ENCODE measurements around the gene ST6GALNAC4.

ST6GALNAC4 gene

DNA sequence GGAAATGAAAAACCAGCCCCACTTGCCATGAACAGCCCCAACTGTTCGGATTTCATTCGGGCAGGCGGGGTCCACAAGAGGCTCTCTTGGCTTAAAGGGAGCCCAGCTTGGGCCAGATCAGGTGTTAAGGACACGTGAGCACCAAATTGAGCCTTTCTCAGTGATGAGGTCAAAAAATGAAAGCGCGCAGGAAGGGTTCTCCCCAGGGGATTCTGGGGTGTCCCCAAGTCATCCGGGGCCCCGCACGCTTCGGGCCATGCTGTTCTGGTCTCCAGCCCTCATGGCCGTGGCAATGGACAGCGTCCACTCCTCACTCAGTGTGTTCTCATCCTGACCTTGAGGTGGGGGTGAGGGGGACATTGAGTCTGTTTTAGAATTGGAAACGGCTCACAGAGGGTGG is 50.3 kb downstream of the ST6GALNAC4 start:
- no peak overlapping the region for H3K4me3 ChIP-seq
- no peak overlapping the region for H3K9ac ChIP-seq (ENCODE audit: insufficient read length)
- DNase-seq (ENCODE audit: low read depth, low spot score) = no peak
- H3K27ac ChIP-seq = no peak overlapping the region
- no peaks in the 10 kb centered on the region for H3K36me3 ChIP-seq (ENCODE audit: insufficient read depth, low read length)
- TF ChIP-seq POLR2AphosphoS5 (IDR thresholded peaks at IDR 0.05; ENCODE audit: borderline replicate concordance, low read depth, low read length) (no peak), FOXP2 (optimal IDR thresholded peaks at IDR 0.05; ENCODE audit: control extremely low read depth, extremely low read length, insufficient read depth) (no peak), EZH2 (IDR thresholded peaks at IDR 0.05) (no peak)
- no peaks in the 10 kb centered on the region for H3K9me3 ChIP-seq (ENCODE audit: low read depth, low read length)

DNA sequence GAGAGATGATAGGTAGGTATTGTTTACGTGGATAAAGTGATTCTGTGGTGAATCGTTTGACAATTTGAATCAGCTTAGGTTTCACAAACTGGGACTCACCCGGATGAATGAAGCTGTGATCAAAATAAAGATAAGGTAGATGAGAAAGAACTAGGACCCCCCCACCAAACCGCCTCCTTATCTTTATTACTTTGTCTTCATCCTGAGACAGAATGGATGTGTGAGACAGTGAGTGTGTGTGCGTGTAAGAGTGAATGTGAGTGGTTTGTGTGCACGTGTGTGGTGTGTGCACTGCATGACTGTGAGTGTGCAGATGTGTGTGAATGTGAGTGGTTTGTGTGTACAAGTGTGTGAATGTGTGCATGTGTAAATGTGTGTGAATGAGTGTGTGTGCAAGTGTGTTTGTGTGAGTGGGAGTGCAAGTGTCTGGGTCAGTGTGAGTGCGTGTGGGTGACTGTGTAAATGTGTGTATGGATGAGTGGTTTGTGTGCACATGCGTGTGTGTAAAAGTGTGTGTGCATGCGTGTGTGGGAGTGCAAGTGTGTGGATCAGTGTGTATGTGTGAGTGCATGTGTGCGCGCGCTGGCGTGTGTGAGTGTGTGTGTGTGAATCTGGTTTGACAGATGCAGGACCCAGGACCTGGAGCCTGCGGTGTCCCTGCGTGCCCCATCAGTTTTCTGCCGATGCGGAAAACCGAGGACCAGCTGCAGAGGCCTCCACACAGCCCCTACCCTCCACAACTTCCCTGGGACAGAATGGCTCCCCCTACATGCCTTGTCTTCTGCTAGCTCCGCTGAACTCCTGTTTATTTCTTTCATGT is 51.0 kb downstream of the ST6GALNAC4 start:
- DNase-seq (ENCODE audit: low read depth, low spot score) = no peak
- Histone ChIP-seq H3K9me3 (ENCODE audit: low read depth, low read length) (no peaks in the 10 kb centered on the region), H3K27ac (no peak overlapping the region)

DNA sequence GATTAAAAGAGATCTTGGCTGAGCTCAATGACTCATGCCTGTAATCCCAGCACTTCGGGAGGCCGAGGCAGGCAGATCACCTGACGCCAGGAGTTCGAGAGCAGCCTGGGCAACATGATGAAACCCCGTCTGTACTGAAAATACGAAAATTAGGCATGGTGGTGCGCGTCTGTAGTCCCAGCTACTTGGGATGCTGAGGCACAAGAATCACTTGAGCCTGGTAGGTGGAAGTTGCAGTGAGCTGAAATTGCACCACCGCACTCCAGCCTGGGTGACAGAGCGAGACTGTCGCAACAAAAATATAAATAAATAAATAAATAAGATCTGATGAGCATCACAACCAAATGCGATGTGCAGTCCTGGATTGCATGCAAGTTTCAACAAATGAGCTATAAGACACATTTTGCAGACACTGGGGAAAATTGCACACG is 53.6 kb downstream of the ST6GALNAC4 start:
- TF ChIP-seq POLR2AphosphoS5 (IDR thresholded peaks at IDR 0.05; ENCODE audit: borderline replicate concordance, low read depth, low read length) = no peak
- H3K9ac ChIP-seq (ENCODE audit: insufficient read length) = no peak overlapping the region
- H3K9me3 ChIP-seq (ENCODE audit: low read depth, low read length) = no peaks in the 10 kb centered on the region
- no peaks in the 10 kb centered on the region for H3K36me3 ChIP-seq (ENCODE audit: insufficient read depth, low read length)
- no peak overlapping the region for H3K27ac ChIP-seq
- no peak for DNase-seq (ENCODE audit: low read depth, low spot score)
- no peak overlapping the region for H3K4me3 ChIP-seq

More for the DNA sequence above, 51.0 kb downstream of the ST6GALNAC4 start:
- no peak overlapping the region for H3K9ac ChIP-seq (ENCODE audit: insufficient read length)
- no peak overlapping the region for H3K4me3 ChIP-seq
- no peaks in the 10 kb centered on the region for H3K36me3 ChIP-seq (ENCODE audit: insufficient read depth, low read length)
- no peak for TF ChIP-seq EZH2 (IDR thresholded peaks at IDR 0.05)
- TF ChIP-seq FOXP2 (optimal IDR thresholded peaks at IDR 0.05; ENCODE audit: control extremely low read depth, extremely low read length, insufficient read depth) = no peak
- no peak for TF ChIP-seq POLR2AphosphoS5 (IDR thresholded peaks at IDR 0.05; ENCODE audit: borderline replicate concordance, low read depth, low read length)

DNA sequence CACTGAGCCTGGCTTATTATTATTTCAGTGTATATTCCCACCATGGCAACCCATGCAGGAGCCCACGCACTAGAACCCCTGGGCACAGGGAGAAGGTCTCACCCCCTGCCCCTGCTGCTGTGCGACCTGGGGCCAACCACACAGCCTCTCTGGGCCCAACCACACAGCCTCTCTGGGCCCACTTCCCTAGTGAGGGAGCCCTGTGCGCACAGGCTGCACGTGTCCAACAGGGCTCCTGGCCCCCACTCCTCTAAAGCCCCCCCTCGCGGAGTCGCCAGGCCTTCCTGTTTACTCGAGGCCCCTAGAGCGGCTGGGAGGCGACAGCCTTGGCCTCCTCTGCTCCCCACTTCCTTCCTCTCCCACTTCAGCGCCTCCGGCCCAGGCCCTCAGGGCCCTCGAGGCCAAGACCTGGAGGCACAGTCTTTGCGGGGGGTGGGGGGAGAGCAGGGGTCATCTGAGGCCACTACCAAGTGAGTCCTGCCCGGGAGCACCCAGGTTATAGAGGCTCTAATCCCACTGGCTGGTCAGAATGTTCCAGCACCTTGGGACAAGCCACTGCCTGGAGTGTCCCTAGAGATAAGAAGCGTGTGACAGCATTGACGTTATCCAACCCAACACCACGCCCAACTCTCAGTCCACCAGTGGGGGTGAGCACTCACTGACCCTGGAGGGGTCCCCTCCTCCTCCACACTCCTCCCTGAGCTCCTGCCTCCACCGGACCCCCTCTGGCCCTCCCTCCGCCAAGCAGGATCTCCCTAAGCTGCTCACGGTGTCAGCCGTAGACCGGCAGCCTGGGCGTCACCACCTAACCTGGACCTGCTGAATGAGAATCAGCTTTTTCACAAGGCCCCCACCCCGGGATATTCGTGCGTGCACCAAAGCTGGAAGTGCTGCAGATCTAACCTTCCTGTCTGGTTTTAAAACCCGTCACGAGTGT is 54.5 kb downstream of the ST6GALNAC4 start:
- H3K9ac ChIP-seq (ENCODE audit: insufficient read length) = no peak overlapping the region
- DNase-seq (ENCODE audit: low read depth, low spot score) = no peak
- no peak overlapping the region for H3K27ac ChIP-seq
- no peak for TF ChIP-seq EZH2 (IDR thresholded peaks at IDR 0.05)
- no peak for TF ChIP-seq POLR2AphosphoS5 (IDR thresholded peaks at IDR 0.05; ENCODE audit: borderline replicate concordance, low read depth, low read length)
- no peak for TF ChIP-seq FOXP2 (optimal IDR thresholded peaks at IDR 0.05; ENCODE audit: control extremely low read depth, extremely low read length, insufficient read depth)
- no peaks in the 10 kb centered on the region for H3K9me3 ChIP-seq (ENCODE audit: low read depth, low read length)
- no peaks in the 10 kb centered on the region for H3K36me3 ChIP-seq (ENCODE audit: insufficient read depth, low read length)
- no peak overlapping the region for H3K4me3 ChIP-seq

DNA sequence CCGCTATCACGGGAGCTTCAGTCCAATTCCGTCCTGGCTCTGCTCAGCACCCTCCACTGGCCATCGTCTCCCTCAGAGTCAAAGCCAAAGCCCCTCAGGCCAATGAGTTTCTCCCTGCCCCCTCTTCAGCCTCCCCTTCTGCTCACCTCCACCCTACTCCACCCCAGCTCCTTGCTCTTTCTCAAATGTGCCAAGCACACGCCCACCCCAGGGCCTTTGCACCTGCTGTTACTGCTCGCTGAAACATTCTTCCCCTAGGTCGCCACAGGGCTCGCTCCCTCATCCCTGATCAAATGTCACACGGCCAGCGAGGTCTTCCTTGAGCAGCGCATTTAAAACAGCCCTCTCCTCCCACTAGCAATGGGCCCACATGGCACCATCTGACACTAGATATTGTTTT is 56.1 kb downstream of the ST6GALNAC4 start:
- no peak for TF ChIP-seq EZH2 (IDR thresholded peaks at IDR 0.05)
- TF ChIP-seq FOXP2 (optimal IDR thresholded peaks at IDR 0.05; ENCODE audit: control extremely low read depth, extremely low read length, insufficient read depth) = no peak
- TF ChIP-seq POLR2AphosphoS5 (IDR thresholded peaks at IDR 0.05; ENCODE audit: borderline replicate concordance, low read depth, low read length) = no peak
- Histone ChIP-seq H3K27ac (no peak overlapping the region), H3K9me3 (ENCODE audit: low read depth, low read length) (no peaks in the 10 kb centered on the region), H3K9ac (ENCODE audit: insufficient read length) (no peak overlapping the region), H3K36me3 (ENCODE audit: insufficient read depth, low read length) (no peaks in the 10 kb centered on the region), H3K4me3 (no peak overlapping the region)
- DNase-seq (ENCODE audit: low read depth, low spot score) = no peak

DNA sequence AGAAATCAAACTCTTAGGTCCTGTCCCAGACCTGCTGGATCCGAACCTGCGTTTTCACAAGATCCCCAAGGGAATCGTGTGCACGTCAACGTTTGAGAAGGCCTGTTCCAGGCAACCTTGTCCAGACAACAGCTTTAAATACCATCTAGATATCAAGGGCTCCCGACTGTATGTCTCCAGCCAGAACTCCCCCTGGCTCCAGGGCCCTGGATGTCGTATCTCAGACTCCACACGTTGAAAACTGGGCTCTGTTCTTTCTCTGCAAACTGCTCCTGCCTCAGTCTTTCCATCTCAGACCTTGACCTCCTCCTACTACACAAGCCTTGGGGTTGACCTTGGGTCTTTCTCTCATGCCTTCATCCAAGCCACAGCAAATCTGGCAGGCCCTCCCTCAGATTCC is 56.6 kb downstream of the ST6GALNAC4 start:
- no peaks in the 10 kb centered on the region for H3K36me3 ChIP-seq (ENCODE audit: insufficient read depth, low read length)
- TF ChIP-seq FOXP2 (optimal IDR thresholded peaks at IDR 0.05; ENCODE audit: control extremely low read depth, extremely low read length, insufficient read depth) (no peak), EZH2 (IDR thresholded peaks at IDR 0.05) (no peak), POLR2AphosphoS5 (IDR thresholded peaks at IDR 0.05; ENCODE audit: borderline replicate concordance, low read depth, low read length) (no peak)
- no peaks in the 10 kb centered on the region for H3K9me3 ChIP-seq (ENCODE audit: low read depth, low read length)
- no peak overlapping the region for H3K27ac ChIP-seq
- no peak overlapping the region for H3K9ac ChIP-seq (ENCODE audit: insufficient read length)
- no peak overlapping the region for H3K4me3 ChIP-seq
- DNase-seq (ENCODE audit: low read depth, low spot score) = no peak

DNA sequence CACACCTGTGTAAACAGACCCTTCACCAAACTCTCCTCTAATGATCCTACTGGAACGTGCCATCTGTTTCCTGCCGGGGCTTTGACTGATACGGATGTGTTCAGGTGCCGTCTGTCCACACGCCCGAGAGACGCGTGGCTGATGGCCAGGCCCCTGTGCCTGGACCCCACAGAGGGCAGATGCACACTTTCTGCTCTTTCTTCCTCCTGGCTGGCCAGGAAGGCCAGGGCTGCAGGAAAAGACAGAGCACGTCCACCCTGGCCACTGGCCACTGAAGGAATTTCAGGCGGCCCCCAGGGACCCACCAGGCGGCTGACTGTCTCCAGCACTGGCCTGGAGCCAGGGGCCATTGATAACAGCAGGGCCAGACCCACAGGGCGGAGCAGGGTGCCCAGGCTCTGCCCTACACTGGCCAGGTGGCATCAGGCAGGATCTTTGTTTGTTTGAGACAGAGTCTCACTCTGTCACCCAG is 58.8 kb downstream of the ST6GALNAC4 start:
- TF ChIP-seq EZH2 (IDR thresholded peaks at IDR 0.05) (no peak), FOXP2 (optimal IDR thresholded peaks at IDR 0.05; ENCODE audit: control extremely low read depth, extremely low read length, insufficient read depth) (no peak), POLR2AphosphoS5 (IDR thresholded peaks at IDR 0.05; ENCODE audit: borderline replicate concordance, low read depth, low read length) (no peak)

More for the DNA sequence above, 58.8 kb downstream of the ST6GALNAC4 start:
- no peak overlapping the region for H3K4me3 ChIP-seq
- no peaks in the 10 kb centered on the region for H3K9me3 ChIP-seq (ENCODE audit: low read depth, low read length)
- H3K36me3 ChIP-seq (ENCODE audit: insufficient read depth, low read length) = no peaks in the 10 kb centered on the region
- DNase-seq (ENCODE audit: low read depth, low spot score) = no peak
- no peak overlapping the region for H3K27ac ChIP-seq
- H3K9ac ChIP-seq (ENCODE audit: insufficient read length) = no peak overlapping the region

Data from SK-N-MC (cell line).